ENCODE results near the gene SYTL3. TPM values are rescaled to one million over a fixed set of nuclear protein-coding genes. Genes with fewer than 3 reads are reported as not detected.

The SYTL3 gene
- total and polyA plus RNA-seq, 9 of the 15 experiments (the other 6 are each of a cell fraction or from before 2014, with no cell fraction given) = 0.04 to 0.46 (median 0.17) TPM; not detected in 1

- H3K9me1 ChIP-seq (ENCODE audit: control insufficient read depth, insufficient read depth, low read length) = no peaks in the 10 kb centered on the region
- POLR2A ChIA-PET = interaction anchor here (0.6 to 1.3 kb wide), 2 partner anchors 10 to 18 kb away, joined by 3 read pairs; no protein-coding TSS in a partner anchor
- no peaks in the 10 kb centered on the region for H3K4me1 ChIP-seq (replicated peaks in 1 of 2; ENCODE audit: control insufficient read depth in 2 of 2, insufficient read depth in 2 of 2, low read length in 2 of 2)
- H2AFZ ChIP-seq (ENCODE audit: low read depth, low read length) = no peak overlapping the region
- H3K4me2 ChIP-seq (ENCODE audit: insufficient read depth, low read length) = no peak overlapping the region
- peaks cover 94% of the 10 kb centered on the region for H3K36me3 ChIP-seq (ENCODE audit: control insufficient read depth, insufficient read depth, low read length)
- peaks cover 3% of the 10 kb centered on the region for H4K20me1 ChIP-seq (replicated peaks; ENCODE audit: control insufficient read depth, insufficient read depth, low read length)
- H3K27me3 ChIP-seq (ENCODE audit: control insufficient read depth in 2 of 2, insufficient read depth in 2 of 2, low read length in 2 of 2) = no peaks in the 10 kb centered on the region
- intact Hi-C loops (cut with micrococcal nuclease) (no loop called here), in situ Hi-C loops (cut with MboI) (no loop called here)
- H3K9ac ChIP-seq (ENCODE audit: insufficient read depth in 1 of 2, low read depth in 2 of 2, low read length in 2 of 2) = no peak overlapping the region
- H3K79me2 ChIP-seq (ENCODE audit: control insufficient read depth, insufficient read depth, low read length) = no peaks in the 10 kb centered on the region
- BruUV-seq (replicated peaks) = no TSS peak
- H3K9me3 ChIP-seq (replicated peaks; ENCODE audit: control insufficient read depth, insufficient read depth, low read depth, low read length) = no peaks in the 10 kb centered on the region
- WGBS (ENCODE audit: insufficient coverage, low coverage, missing lambda C conversion rate) = 96% methylated on average over 5 of the region's 5 CpGs
- FAIRE-seq (no peak), ATAC-seq (no peak), DNase-seq (ENCODE audit: extremely low read depth in 1 of 4, low spot score in 3 of 4) (no peak)
- no peak overlapping the region for H3K4me3 ChIP-seq
- H3K27ac ChIP-seq (ENCODE audit: extremely low read depth, low read depth, low read length) = no peak overlapping the region
- TF ChIP-seq KDM5B (IDR thresholded peaks at IDR 0.05; ENCODE audit: insufficient replicate concordance, low read depth, low read length) (no peak), NCOR1 (IDR thresholded peaks at IDR 0.05) (no peak), NBN (IDR thresholded peaks at IDR 0.05; ENCODE audit: low read depth) (no peak), TCF7 (IDR thresholded peaks at IDR 0.05; ENCODE audit: borderline replicate concordance) (no peak), MYBL2 (IDR thresholded peaks at IDR 0.05; ENCODE audit: low read depth) (no peak), MYBL2 (CRISPR knock-in tag; IDR thresholded peaks at IDR 0.05; ENCODE audit: borderline replicate concordance) (no peak), TARDBP (IDR thresholded peaks at IDR 0.05) (no peak), MAZ (CRISPR knock-in tag; conservative IDR thresholded peaks at IDR 0.05 in 1 of 2, IDR thresholded peaks at IDR 0.05 in 1 of 2) (no peak), SP1 (CRISPR knock-in tag; IDR thresholded peaks at IDR 0.05) (no peak), GTF2F1 (IDR thresholded peaks at IDR 0.05; ENCODE audit: low read depth, low read length) (no peak), ETV6 (IDR thresholded peaks at IDR 0.05; ENCODE audit: borderline replicate concordance in 1 of 2, low read depth in 2 of 2, low read length in 1 of 2) (no peak), ETV6 (CRISPR knock-in tag; IDR thresholded peaks at IDR 0.05; ENCODE audit: borderline replicate concordance) (no peak)
- TF ChIP-seq, protein P1, sequence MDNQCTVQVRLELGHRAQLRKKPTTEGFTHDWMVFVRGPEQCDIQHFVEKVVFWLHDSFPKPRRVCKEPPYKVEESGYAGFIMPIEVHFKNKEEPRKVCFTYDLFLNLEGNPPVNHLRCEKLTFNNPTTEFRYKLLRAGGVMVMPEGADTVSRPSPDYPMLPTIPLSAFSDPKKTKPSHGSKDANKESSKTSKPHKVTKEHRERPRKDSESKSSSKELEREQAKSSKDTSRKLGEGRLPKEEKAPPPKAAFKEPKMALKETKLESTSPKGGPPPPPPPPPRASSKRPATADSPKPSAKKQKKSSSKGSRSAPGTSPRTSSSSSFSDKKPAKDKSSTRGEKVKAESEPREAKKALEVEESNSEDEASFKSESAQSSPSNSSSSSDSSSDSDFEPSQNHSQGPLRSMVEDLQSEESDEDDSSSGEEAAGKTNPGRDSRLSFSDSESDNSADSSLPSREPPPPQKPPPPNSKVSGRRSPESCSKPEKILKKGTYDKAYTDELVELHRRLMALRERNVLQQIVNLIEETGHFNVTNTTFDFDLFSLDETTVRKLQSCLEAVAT (IDR thresholded peaks at IDR 0.05) = no peak
- CTCF ChIA-PET (ENCODE audit: low intra/inter-chr PET ratio) = no interaction called here
Measured at GRCh38 chr6:158775832-158776231, 126.0 kb downstream of the SYTL3 start.

All from K562 (cell line).